HG03354 (cell line): Measurements from ENCODE around the gene NOXO1.
"Not testable (repeated sequence)": the region's sequence is repeated elsewhere in the genome, so short reads cannot be mapped to it uniquely, and the experiment has no call there.

Experiments
- ATAC-seq: cut with Tn5 transposase; IDR thresholded peaks from one replicate; pipeline ENCODE4 v1.9.1; 2021; ENCODE audit warnings: mild to moderate bottlenecking; ENCODE audit not compliant: unreplicated experiment, poor library complexity, severe bottlenecking

NOXO1 gene

DNA sequence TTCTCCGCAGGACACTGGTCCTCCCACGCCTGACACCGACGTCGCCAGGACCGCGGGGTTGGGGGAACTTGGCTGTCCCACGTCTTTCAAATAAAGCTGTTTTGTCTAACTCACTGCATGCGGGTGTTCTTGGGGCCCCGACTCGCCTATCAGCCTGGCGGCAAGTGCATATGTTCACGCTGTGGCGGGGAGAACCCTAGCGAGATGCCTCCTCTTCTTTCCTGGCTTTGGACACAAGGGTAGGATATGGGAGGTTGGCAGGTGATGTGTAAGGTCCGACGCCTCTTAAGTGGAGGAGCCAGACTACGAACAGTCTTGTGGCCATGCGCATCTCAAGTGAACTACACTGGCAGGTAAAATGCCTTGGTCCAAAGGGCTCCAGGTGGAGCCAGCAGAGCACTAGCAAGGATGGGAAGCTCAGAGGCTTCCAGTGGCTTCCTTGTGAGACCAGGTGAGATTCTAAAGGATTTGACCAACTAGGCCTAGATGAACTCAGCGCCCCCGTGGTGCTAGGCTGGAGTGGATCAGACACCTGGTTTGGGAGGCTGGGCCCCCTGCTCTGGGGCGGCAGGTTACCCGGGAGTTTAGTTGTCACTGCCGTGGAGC is 15.8 kb downstream of the NOXO1 start:
- no peak for ATAC-seq

DNA sequence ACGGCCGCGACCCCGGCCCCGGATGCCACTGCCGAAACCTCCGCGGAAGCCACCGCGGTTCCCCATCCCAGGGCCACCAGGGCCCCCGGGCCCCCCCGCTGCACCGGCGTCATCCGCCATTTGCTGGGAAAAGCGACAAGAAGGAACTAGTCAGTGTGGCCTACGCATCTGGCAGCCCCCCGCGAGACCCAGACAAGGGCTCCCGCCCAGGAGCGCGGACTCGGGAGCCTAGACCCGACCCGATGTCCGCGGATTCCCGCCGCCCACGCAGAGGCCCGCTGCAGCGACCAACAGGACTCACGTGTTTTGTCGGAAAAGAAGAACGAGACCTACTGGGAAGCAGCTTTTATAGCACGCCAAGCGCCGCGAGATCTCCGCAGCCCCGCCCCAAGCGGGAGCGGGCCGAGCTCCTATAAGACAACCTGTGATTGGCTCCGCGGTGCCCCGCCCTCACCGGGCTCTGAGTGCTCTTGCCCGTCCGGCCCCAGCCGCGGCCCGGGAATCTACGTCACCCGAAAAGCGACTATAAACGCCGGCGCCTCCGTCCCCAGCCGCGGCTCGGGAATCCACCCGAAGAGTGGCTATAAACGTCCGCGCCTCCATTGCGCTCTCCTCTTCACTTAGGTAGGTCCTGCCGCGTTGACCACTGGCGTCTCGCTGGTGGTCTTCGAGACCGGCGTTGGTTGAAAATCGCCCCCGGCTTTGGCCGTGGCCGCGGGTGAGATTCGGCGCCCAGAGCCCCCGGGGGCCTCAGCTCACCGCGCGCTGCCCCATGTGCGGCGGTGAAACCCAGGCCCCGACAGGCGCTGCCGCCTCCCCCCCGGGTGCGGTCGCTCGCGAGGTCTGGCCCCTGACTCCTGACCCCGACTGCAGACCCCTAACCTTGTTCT is 16.5 kb downstream of the NOXO1 start, which contains the start of gene RPS2:
RPS2 (minus strand) TSS at position 321 of the 890 bp plus-strand sequence; CDS start at position 120, 201 bp downstream.
- peak; percentile 89 for ATAC-seq

DNA sequence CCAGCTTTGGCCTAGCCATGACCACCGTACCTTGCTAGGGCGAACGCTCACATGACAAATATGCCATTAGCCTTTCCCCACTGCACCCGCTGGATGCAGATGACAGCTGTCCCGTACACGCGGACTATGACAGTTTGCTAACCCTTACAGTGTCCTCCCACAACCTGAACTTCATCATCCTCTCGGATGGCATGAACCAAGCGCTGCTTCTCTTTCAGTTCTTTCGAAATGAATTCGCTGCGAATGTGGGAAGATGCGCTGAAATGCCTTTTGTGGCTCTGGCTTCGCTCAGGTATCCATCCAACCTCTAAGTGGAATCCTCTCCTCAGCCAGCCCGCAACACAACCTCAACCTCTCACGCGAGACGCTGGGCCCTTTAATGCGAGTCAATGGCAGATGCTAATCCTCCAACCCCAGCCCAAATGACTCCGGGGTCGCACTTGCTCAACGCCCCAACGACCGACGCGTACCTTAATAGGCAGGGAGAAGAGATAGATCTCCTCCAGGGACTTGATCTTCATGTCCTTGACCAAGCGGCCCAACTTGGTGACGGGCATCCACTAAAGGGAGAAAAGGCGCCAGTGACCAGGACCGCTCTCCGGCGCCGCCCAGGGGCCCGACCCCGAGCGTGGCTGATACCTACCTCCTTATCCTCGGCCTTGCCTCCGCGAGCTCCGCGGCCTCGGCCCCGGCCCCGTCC is 17.3 kb downstream of the NOXO1 start:
- peak; percentile 10 for ATAC-seq

DNA sequence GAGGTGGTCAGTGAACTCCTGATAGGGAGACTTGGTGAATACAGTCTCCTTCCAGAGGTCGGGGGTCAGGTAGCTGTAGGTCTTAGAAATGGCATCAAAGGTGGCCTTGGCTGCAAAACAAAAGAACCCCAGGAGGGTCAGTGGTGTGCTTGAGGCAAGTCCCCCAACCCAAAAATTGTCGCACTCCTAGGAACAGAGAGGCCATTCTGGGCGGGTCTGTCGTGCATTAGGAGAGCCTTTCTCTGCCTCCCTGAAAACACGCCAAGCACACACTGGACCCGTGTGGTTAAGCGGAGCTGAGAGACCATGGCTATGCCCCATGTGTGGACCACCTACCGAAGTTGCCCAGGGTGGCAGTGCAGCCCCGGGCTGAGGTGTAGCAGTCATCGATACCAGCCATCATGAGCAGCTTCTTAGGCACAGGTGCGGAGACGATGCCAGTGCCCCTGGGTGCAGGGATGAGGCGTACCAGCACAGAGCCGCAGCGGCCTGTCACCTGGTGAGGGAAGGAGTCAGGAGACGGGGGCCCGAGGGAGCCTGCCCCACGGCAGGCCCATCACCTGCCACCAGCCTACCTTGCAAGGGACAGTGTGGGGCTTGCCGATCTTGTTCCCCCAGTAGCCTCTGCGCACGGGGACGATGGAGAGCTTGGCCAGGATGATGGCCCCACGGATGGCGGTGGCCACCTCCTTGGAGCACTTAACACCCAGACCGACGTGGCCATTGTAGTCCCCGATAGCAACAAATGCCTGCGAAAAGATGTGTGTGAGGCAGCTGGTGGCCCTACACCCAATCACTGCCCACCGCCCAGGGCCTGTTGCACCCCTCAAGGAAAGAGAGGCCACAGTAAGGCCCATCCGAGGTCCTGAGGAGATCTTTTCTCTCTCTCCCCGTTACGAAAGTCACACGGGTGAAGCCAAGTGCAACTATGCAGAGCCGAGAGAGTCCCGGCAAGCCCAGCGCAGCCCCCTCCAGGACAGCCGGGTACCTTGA is 18.8 kb downstream of the NOXO1 start:
- not testable (repeated sequence) for ATAC-seq

DNA sequence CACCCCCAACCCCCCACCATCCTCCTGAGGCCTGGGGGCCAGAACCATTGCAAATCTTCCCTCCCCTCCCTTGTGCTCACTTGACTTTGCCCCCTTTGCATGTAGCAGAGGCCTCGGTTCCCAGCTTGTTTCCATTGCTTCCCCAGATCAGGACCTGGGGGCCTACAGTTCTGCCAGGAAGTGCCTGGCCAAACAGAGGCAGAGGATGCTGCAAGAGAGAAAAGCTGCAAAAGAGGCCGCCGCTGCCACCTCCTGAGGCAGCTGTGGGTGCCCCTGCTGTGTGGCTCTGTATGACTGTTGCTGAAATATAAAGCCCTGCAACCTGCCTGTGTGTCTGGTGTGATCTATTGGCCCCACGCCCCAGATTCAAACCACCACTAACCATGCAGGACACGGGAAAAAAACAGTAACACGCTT is 19.6 kb downstream of the NOXO1 start:
- no peak for ATAC-seq

DNA sequence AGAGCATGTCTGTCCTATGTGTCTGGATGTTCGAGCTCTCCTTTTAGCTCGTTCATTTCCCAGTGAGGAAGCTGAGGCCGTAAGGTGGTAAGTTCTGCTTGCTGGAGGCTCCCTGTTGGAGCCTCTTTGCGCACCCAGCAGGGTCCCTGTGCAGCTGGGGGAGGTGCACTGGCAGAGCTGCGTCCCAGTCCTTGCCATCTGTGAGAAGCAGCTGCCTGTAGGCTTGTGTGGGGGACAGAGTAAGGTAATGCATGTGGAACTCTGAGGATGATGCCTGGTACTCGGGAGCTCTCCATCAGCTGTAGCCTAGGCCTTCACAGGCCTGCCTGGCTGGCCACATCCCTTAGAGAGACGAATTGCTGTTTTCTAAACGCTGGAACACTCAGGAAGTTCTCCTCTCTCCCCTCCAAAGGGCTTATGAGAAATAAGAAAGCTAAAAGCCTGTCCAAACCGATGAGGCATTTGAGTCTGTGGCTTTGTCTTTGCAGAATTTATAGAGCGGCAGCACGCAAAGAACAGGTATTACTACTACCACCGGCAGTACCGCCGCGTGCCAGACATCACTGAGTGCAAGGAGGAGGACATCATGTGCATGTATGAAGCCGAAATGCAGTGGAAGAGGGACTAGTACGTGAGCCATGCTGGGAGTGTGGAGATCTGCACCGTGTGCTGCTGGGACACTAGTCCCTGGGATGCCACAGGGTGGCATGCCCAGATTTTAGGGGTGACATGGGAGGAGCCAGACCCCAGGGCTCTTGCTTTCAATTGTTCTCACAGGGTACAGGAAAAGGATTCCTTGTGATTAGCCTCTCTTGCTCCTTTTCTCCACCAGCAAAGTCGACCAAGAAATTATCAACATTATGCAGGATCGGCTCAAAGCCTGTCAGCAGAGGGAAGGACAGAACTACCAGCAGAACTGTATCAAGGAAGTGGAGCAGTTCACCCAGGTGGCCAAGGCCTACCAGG is 20.3 kb downstream of the NOXO1 start:
- ATAC-seq: no peak

DNA sequence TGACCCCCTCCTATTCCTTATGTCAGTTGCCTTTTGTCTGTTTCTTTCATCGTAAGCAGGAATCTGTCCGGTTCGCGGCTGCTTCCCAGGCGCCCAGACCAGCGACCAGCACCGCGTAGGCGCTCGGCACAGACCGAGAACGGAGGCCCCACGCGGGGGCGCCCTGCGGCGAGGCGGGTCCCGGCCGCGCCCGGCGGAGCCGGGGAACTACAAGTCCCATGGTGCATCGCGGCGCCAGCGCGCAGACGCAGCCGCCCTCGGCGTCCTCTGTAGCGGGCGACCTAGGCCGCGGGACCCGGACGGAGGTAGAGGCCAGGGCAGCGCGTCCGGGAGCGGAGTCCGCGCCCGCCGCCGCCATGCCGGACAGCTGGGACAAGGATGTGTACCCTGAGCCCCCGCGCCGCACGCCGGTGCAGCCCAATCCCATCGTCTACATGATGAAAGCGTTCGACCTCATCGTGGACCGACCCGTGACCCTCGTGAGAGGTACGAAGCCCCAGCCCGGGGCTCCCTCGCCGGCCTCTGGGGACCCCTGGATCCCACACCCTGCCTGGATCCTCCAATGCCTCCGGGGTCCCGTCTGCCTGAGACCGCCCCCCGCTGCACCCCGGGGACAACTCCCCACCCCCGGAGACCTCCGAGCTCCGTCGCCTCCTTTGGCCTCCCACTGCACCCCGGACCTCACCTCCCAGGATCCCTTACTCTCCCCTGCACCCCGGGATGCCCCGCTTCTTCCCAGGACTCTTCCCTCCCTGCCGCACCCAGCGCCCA is 21.8 kb downstream of the NOXO1 start, which contains the start of gene NDUFB10:
NDUFB10 (plus strand) TSS at position 270 of the 771 bp plus-strand sequence; CDS start at position 357, 87 bp downstream.
- ATAC-seq: peak; percentile 80

DNA sequence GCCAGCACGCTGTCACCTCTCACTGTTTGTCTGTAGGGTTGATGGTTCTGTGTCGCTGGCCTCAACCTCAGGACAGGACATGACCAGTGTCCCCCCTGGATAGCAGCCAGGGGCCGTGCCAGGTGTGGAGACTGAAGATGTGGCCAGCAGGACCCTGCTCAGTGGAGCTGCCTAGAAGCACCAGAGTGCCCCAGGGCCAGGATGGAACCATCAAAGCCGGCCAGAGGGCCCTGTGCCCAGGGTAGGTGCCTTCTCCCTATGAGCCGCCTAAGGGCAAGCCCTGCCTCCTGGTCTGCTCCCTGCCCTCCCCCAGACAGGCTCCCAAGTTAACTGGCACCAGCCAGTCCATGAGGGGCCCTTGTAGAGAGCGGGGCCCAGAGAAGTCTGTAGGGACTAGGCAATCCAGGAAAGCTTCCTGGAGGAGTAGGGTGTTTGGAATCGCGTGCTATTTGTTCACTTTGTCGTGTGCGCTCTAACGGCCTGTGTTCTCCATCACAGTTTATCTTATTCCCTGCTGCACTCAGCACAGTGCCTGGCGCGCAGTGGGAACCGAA is 22.5 kb downstream of the NOXO1 start:
- ATAC-seq: peak; percentile 15

DNA sequence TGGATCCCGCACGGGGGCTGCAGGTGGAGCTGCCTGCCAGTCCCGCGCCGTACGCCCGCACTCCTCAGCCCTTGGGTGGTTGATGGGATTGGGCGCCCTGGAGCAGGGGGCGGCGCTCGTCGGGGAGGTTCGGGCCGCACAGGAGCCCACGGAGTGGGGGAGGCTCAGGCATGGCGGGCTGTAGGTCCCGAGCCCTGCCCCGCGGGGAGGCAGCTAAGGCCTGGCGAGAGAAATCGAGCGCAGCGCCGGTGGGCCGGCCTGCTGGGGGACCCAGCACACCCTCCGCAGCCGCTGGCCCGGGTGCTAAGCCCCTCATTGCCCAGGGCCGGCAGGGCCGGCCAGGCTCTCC is 23.2 kb downstream of the NOXO1 start:
- ATAC-seq: not testable (repeated sequence)

DNA sequence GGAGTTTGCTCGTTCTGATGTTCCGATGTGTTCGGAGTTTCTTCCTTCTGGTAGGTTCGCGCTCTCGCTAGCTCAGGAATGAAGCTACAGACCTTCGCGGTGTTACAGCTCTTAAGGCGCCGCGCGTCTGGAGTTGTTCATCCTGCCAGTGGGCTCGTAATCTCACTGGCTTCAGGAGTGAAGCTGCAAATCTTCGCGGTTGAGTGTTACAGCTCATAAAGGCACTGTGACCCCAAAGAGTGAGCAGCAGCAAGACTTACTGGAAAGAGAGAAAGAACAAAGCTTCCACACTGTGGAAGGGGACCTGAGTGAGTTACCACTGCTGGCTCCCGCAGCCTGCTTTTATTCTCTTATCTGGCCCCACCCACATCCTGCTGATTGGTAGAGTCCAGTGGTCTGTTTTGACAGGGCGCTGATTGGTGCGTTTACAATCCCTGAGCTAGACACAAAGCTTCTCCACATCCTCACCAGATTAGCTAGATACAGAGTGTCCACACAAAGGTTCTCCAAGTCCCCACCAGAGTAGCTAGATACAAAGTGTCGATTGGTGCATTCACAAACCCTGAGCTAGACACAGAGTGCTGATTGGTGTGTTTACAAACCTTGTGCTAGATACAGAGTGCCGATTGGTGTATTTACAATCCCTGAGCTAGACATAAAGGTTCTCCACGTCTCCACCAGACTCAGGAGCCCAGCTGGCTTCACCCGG is 23.7 kb downstream of the NOXO1 start:
- ATAC-seq: not testable (repeated sequence)

DNA sequence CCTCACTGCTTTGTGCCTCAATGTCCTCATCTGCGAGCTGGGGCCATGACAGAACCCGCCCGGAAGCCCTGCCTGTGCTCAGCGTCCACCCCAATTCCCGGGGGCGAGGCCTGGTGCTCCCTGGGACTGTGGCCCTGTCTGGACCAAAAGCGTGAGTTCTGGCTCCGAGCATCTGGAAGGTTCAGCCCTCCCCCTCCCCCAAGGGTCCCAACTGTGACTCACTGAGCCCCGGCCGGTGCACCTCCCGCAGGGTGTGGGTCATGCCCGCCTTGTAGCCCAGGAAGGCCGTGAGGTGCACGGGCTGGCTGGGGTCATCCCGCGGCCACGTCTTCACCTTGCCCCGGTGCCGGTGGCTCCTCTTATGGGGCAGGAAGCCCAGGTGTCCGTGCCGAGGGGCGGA is 27.5 kb downstream of the NOXO1 start:
- ATAC-seq: no peak

DNA sequence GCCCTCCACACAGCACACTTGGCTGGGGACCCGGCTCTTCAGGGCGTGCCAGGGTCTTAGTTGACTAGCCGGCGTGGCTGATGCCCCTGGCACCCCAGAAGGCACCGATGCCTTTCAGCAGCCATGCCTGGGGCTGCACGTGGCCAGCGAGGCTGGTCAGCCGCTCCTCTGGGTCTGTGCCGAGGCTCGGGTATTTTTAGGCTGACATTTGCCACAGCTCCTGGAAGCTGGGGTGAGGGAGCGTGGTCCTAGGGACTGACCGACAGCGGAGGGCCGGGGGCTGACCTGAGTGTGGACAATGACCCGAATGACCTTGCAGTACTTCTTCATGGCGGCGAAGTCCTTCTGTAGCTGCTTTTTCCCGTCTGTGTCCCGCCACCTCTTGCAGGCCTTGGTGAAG is 30.7 kb downstream of the NOXO1 start:
- no peak for ATAC-seq

DNA sequence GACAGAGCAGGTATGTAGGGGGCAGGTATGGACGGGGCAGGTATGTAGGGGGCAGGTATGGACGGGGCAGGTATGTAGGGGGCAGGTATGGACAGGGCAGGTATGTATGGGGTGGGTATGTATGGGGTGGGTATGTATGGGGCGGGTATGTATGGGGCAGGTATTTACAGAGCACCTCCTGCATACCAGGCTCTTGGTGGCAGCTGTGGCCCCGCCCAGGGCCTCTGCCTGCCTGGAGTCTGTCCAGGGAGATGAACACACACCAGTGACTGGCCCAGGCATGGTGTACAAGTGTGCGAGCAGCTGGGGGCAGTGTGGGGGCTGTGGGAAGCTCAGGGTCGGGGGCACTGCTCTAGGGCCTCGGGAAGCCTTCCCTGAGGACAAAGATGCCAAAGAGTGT is 31.2 kb downstream of the NOXO1 start:
- no peak for ATAC-seq

DNA sequence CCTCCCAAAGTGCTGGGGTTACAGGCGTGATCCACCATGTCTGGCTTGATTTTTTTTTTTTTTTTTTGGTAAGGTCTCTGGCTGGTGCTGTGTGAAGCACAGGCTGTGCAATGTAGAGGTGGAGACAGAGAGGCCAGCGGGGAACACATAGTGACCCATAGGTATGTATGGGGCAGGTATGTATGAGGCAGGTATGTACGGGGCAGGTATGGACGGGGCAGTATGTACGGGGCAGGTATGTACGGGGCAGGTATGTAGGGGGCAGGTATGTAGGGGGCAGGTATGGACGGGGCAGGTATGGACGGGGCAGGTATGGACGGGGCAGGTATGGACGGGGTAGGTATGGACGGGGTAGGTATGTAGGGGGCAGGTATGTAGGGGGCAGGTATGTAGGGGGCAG is 31.8 kb downstream of the NOXO1 start:
- ATAC-seq: no peak

DNA sequence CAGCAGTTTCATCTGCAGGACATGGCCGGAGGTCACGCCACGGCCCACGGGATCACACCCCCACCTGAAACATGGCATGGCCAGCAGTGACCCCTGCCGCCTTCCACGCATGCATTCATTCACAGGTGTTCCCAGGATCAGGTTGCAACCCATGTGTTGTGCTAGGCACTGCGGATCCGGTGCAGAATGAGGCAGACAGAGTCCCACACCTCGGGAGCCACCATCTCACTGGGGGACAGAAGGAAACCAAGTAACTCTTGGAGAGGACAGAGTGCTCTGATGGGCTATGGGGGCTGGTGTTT is 33.9 kb downstream of the NOXO1 start:
- ATAC-seq: no peak

DNA sequence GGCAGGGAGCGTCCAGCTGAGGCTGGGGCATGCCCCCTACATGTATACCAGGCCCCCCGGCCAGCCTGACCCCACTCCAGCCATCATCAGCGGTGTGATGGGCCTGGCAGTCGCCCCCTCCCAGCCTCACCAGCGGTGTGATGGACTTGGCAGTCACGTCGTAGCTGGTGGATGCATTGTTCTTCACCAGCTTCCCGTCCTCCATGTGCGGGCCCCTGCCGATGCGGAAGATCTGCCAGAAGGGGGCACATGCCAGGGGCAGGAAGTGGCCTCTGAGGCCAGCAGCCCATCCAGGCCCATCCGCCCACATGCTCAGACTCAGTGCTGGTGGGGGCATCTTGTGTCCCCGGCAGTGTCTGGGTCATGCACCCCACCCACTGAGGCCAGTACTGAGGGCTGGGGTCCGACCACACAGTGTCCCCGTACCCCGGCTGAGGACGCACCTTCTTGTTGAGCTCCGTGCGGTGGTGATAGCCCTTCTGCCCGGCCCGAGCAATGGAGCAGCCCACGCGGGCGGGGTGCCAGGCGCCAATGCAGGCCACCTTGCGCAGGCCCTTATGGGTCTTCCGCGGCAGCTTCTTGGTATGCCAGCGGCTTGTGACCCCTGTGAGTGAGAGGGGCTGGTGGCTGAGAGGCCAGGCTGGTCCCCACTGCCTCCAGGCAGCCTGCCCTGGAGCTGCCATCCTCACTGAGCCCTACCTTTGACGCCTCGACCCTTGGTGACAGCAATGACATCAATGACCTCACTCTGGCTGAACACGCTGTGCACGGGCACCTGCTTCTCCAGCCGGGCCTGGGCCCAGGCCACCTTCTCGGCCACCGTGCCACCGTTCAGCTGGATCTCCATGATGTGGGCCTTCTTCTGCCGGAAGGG is 34.5 kb downstream of the NOXO1 start:
- ATAC-seq: no peak
